ENCODE data around the gene RREB1.

The RREB1 gene

GRCh38 chr6:7183707-7184106 is 75.9 kb downstream of the RREB1 start:
- no peak for DNase-seq (ENCODE audit: low read depth)
- H3K4me3 ChIP-seq (ENCODE audit: low read length): no peak overlapping the region

GRCh38 chr6:7184502-7184901 is 76.7 kb downstream of the RREB1 start:
- DNase-seq (ENCODE audit: low read depth): no peak
- TF ChIP-seq CTCF (conservative IDR thresholded peaks at IDR 0.05; ENCODE audit: low read length): no peak
- H3K4me3 ChIP-seq (ENCODE audit: low read length): no peak overlapping the region

More at GRCh38 chr6:7183707-7184106, 75.9 kb downstream of the RREB1 start:
- no peak for TF ChIP-seq CTCF (conservative IDR thresholded peaks at IDR 0.05; ENCODE audit: low read length)

GRCh38 chr6:7185561-7185960 is 77.8 kb downstream of the RREB1 start:
- no peak overlapping the region for H3K4me3 ChIP-seq (ENCODE audit: low read length)
- DNase-seq (ENCODE audit: low read depth): no peak
- TF ChIP-seq CTCF (conservative IDR thresholded peaks at IDR 0.05; ENCODE audit: low read length): no peak

GRCh38 chr6:7188492-7188891 is 80.7 kb downstream of the RREB1 start:
- no peak for TF ChIP-seq CTCF (conservative IDR thresholded peaks at IDR 0.05; ENCODE audit: low read length)
- H3K4me3 ChIP-seq (ENCODE audit: low read length): no peak overlapping the region
- no peak for DNase-seq (ENCODE audit: low read depth)

GRCh38 chr6:7189101-7189758 is 81.5 kb downstream of the RREB1 start:
- no peak for TF ChIP-seq CTCF (conservative IDR thresholded peaks at IDR 0.05; ENCODE audit: low read length)
- H3K4me3 ChIP-seq (ENCODE audit: low read length): no peak overlapping the region
- DNase-seq (ENCODE audit: low read depth): no peak

- TF ChIP-seq CTCF (conservative IDR thresholded peaks at IDR 0.05; ENCODE audit: low read length): no peak
- no peak for DNase-seq (ENCODE audit: low read depth)
- no peak overlapping the region for H3K4me3 ChIP-seq (ENCODE audit: low read length)
Measured at GRCh38 chr6:7190791-7191190, 83.0 kb downstream of the RREB1 start.

- no peak for TF ChIP-seq CTCF (conservative IDR thresholded peaks at IDR 0.05; ENCODE audit: low read length)
- DNase-seq (ENCODE audit: low read depth): no peak
- H3K4me3 ChIP-seq (ENCODE audit: low read length): no peak overlapping the region
Measured at GRCh38 chr6:7193122-7193521, 85.4 kb downstream of the RREB1 start.

Measured in AG10803 (cell line).